CD4-positive, alpha-beta T cell treated with Interleukin-6 for 4 hours (primary cell): ENCODE measurements around the gene WNT7B.

Source experiments
- DNase-seq: peaks from one replicate; pipeline ENCODE4 v3.0.0-alpha.2; 2020; ENCODE audit warnings: mixed read lengths

Gene WNT7B

DNA sequence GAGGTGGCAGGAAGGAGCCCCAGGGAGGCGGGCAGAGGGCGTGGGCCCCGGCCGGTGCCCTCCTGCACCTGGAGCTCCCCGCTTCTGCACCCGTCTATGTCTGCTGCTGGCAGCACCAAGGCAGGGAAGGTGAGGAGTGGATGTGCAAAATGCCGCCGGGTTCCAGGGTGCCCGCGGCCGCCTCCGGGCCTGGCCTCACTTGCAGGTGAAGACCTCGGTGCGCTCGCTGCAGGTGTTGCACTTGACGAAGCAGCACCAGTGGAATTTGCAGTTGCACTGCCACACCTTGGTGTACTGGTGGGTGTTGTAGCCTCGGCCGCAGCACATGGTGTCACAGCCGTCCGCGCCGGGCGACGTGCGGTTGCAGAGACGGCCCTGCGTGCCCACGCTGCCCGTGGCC, 54.3 kb downstream of the WNT7B start:
- no peak for DNase-seq

DNA sequence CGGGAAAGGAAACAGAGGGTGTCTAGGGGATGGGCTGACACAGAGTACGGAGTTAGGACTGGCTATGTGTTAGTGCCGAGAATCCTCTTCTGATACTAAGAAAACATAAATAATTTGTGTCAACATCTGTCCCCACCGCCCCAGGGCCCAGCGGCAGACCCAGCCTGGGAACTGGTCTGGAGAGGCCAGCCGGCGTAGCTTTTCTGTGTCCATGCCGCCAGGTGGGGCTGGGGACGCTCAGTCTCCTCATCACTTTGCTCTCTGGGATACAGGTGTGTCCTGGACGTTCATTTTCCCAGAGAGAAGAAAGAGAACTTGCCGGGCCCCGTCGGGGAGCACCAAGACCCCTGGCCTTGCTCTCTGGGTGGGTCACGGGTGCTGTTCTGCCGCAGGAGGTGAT, 54.7 kb downstream of the WNT7B start:
- no peak for DNase-seq

DNA sequence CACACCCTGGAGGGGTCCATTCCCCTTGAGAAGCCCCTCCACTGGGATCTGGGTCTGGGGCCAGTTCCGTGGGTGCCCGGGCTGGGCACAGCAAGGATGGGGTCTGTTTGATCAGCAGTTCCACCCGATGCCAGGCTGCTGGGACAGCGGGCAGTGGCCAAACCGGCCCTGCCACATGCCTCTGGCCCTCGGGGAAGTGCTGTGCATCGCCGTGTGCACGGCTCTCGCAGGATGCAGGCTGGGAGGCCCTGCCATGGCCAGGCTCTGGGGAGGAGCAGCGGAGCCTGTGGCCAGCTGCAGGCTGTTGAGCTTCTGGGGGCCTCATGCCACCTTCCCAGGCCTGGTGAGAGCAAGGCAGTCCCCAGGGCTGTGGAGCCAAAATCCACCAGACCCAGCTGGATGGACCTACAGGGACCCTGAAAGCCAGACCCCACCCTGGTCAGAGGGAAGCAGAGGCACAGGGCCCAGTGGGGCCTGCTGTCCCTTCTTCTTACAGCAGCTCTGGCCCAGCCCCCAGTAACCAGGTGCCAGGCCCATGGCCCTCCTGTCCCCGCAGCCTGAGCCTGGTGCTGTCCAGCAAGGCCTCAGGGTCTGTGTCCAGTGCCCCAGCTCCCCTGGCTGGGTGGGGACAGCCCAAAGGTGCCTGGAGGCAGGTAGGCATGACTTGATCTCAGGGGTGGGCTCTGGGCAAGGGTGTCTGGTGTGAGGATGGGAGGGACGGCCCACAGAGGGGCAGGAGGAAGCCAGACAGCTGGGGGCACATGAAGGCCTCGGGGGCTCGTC, 57.3 kb downstream of the WNT7B start:
- no peak for DNase-seq

DNA sequence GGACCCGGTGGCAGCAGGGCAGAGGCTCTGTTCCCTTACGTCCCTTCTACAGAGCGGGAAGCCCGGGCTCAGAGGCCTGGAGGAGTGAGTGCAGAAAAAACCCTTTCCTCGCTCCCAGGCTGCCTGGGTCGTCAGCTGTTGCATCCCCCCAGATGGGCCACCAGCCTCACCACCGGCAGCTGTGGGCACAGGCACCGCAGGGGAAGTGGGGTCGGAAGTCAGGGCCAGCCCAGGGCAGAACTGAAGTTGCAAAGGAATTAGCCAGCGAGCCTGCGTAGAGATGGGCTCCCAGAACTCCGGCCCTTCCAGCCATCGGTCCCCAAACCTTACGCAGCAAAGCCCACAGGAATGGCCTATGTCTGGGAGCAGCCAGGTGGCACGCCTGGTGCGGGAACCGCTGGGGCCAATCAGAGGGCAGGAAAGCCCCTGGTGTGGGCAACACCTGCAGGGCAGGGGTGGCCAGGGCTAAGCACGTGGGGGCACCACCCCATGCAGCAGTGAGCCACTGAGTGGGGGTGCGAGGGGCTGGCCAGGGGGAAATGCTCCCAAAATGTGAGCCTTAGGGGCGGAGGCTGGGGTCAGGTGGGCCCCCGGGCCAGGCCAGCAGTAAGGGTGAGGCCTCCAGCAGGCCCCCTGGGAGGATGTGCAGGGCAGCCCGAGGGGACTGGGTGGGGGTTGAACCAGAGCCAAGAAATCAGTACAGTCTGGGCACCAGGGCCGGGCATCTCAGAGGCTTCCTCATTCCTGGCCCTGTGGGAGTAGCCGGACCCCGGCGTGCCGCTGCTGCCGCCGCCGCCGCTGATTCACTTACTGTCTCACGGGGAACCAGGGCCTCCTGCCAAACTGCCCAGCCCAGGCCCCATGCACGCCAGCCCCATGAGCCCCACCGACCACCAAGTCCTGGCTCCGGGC, 58.2 kb downstream of the WNT7B start:
- DNase-seq, result no peak

DNA sequence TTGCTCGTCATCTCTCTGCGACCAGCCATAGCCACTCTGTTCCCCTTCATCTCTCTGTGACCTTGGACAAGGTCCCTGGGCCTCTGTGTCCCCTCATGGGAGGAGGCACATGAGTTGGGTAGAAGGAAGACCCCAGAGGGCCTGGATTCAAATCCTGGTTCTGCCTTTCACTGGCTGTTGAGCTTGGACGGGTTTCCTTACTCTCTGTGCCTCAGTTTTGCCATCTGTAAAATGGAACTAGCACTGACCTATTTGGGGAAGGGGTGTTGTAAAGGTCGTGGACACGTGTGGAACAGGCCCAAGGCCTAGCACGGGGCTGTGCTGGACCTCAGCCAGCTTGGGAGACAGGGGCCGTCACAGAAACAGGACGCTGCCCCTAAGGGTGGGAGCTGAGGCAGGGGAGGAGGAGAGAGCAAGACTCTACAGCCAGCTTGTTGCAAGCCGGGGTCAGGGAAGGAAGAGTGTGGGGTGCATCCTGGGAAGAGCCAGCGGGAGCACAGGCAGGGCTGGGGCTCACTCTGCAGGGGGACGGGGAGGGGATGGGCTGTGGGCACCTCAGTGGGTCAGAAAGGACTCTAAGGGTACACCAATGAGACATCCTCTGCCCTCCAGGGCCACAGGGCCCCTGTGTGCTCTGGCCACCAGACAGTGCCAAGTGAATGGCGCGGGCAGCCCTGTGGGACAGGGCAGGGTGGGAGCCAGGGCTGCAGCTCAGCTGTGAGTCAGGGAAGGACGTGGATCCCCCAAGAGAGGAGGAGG, 59.1 kb downstream of the WNT7B start:
- no peak for DNase-seq

DNA sequence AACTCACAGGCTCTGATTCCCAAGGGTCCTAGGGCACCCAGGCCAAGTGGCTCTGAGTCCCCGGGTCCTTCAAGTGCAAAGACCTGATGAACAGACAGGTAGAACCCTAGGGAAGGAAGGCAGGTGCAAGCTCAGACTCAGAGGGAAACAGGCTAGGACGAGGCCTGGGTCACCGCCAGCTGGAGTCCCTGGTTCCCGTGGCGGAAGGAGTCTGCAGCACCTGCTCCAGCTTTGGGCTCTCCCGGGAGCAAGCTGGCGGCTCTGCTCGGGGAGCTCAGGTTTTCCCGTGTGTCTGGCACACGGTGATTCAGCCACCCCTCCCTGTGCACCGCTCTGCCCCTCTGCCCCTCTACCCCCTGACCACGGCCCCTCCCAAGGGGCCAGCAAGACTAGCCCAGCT, 59.8 kb downstream of the WNT7B start:
- no peak for DNase-seq

DNA sequence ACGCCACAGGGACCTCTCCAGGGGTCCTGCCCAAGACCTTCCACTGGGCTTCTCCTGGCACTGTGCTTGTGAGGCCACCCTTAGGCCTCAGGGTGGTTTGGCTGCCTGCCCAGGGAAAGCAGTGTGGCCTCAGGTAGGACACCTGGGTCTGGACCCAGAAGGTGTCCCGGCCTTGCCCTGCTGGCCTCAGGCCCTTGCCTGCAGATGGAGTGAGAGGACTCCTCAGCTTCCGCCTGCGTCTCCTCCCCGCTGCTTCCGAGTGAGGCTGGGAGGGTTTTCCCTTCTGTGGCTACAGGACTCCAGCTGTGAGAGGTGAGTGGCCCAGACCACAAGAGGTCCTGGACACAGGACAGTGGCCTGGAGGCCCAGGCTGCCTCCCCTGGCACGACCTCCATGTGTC, 60.4 kb downstream of the WNT7B start:
- no peak for DNase-seq

DNA sequence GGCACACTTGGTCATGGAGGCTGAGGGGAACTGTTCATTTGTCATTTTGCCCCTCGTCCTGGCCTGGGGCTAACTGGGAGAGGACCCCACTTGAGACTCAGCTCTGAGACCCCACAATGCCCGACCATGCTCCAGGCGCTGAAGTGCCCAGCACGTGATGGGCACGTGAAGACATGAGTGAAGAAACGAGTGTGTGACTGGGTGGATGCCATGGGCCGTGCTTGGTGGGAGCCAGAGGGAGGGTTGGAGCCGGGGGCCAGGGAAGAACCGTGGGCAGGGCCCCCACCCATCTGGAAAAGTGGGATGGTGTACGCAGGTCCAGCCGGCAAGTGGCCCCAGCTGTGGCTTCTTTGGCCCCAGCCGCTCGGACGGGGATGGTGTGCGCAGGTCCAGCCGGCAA, 61.1 kb downstream of the WNT7B start:
- DNase-seq, result no peak

DNA sequence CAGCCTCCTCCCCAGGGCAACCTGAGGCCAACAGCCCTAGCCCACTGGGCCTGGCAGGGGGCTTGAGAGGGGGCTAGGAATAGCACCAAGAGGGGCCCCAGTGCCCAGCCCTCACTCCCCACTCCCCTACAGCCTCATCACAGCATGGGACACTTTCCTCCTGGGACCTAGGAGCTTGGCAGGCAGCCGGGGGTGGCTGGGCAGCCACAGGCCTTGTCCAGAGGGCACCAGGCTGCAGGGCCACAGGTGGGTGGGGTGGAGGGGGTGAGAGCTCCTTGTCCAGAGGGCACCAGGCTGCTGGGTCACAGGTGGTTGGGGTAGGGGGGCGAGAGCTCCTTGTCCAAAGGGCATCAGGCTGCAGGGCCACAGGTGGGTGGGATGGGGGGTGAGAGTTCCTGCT, 61.8 kb downstream of the WNT7B start:
- no peak for DNase-seq

DNA sequence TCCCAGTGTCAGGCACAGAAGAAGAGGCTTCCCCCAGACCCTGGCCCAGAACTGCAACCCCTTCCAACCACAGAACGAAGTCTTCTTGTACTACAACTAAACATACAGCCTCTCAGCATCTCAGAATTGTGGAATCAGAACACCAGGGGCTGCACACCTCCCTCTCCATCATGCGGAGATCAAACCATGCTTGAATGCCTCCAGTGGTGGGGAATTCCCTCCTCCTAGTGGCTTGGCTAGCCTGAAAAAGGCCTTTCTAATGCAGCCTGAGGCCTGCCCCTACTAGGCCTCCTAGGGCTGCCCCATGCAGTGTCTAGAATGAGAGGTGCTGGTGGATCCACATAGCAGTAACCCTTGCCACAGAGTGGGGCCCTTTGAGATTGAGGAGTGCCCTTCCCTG, 62.7 kb downstream of the WNT7B start:
- no peak for DNase-seq

DNA sequence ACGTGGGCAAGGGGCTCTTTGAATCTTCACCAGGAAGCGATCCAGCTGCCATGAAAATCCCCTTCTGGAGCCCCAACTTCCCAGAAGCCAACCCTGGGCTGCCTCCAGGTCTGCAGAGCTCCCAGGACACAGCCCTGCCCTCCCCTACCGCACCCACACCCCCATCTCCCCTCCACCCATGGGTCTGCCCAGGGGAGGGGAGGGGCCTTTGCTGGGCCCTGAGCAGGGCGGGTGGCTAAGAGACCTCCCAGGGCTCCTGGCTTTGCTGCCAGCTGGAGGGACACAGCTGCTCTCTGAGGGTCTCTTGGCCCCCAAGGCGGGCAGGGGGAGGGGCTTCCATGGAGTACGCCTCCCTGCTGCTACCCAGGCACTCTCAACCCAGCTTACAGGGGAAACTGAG, 64.1 kb downstream of the WNT7B start:
- no peak for DNase-seq

DNA sequence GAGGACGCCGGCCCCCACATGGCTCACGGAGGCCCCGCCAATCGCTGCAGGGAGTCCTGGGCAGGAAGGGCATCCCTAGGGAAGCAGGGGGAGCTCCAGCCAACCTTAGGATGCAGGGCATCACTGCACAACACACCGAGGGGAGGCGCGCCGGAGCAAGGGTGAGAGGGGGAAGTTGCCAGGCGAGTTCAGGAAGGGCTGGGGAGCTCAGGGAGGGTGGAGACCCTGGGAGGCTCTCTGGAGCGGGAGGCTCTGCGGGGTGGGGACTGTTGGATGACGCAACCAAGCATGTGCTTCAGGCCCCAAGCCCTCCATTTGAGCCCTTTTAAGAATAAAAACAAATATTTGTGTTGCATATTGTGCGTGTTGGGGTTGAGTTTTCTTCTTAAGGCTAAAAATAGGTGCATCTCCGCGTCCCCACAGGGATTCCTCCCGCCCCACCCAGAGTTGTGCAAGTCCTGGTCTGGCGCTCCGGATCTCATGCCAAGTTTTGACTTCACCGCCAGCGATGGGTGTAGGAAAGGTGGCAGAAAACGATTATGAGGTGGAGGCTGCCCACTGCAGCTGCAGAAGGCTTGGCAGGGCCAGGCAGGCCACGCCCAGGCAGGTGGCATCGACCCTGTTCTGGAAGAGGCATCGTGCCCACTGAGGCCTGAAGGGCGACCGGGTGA, 65.2 kb downstream of the WNT7B start:
- no peak for DNase-seq

DNA sequence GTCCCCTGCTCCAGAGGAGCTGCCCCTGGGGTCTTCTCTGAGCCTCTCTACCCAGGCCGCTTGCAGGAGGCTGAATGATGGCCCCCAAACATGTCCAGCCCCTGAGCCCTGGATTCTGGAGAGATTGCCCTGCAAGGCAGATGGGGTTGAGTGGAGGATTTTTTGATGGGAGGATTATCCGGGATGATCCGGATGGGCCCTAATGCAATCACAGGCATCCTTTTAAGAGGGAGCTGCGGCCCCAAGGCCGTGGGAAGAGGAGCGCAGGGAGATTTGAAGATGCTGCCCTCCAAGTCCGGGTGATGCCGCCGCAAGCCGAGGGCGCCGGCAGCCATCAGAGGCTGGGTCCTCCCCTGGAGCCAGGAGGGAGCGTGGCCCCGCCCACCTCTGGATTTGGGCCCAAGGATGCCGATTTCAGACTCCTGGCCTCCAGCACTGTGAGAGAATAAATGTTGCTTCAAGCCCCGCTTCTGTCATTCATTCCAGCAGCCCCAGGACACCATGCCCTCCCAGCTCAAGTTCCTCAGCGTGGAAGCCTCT, 66.0 kb downstream of the WNT7B start:
- DNase-seq, result no peak

DNA sequence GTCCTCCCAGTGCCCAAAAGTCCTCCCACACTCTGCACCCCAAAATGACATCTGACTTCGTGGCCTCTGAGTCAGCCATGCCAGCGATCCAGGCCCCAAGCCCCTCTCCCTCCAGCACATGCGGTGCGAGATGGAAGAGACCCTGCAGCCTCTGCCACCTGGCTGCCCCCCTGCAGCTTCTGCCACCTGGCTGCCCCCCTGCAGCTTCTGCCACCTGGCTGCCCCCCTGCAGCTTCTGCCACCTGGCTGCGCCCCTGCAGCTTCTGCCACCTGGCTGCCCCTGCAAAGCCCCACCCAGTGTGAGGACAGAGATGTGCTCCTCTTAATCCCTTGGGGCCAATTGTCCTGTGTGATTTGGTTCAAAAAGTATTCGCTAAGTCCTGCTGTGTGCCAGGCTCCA, 68.0 kb downstream of the WNT7B start:
- no peak for DNase-seq

DNA sequence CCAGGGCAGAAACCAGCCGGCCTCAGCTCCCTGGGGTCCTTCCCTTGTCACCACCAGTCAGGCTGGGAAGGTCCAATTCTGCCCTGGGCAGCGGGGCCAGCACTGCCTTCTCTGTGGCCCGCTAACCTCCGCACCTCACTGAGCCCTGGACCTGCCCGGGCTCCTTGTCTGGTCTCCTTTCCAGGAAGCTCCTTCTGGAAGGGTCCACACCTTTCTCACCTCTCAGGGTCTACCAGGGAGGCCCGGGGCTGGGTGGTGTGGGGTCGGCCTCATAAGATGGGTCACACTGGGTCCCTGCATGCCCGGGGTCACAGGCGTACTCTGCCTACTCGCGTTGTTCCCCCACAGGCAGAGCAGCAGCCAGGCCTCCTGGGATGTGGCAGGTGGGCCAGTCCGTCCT, 69.0 kb downstream of the WNT7B start:
- no peak for DNase-seq

DNA sequence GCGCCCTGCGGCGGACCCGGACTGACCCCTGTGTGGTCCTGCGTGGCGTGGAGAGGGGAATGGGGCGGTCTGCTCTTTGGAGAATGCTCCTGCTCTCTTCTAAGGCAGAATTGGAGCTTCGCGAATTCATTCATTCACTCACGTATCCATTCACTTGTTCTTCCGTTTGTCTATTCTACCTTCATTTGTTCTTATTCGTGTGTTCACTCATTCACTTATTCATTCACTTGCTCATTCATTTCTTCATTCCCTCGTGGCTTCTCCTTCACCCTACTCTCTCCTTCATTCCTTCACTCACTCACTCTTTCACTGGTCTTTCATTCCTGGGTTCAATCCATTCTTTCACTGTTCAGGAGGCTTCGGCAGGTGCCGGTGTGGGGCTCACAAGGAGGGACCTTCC, 69.6 kb downstream of the WNT7B start:
- no peak for DNase-seq

DNA sequence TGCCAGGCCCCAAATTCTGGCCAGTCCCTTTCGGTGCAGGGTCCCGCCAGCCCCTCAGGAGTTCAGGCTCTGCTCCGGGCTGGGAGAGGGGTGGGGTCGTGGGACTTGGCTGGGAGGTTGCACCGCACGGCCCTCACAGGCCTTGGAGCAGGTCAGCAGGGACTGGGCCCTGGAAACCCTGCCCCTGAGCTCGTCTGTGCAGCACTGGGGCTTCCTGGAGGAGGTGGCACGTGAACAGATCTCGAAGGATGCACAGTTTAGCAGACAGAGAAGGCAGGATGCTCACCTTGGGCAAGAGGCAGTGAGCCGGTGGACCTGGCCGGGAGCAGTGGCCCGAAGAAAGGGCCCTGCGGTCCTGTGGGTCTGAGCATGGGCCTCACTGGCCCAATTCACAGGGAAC, 70.0 kb downstream of the WNT7B start:
- no peak for DNase-seq

DNA sequence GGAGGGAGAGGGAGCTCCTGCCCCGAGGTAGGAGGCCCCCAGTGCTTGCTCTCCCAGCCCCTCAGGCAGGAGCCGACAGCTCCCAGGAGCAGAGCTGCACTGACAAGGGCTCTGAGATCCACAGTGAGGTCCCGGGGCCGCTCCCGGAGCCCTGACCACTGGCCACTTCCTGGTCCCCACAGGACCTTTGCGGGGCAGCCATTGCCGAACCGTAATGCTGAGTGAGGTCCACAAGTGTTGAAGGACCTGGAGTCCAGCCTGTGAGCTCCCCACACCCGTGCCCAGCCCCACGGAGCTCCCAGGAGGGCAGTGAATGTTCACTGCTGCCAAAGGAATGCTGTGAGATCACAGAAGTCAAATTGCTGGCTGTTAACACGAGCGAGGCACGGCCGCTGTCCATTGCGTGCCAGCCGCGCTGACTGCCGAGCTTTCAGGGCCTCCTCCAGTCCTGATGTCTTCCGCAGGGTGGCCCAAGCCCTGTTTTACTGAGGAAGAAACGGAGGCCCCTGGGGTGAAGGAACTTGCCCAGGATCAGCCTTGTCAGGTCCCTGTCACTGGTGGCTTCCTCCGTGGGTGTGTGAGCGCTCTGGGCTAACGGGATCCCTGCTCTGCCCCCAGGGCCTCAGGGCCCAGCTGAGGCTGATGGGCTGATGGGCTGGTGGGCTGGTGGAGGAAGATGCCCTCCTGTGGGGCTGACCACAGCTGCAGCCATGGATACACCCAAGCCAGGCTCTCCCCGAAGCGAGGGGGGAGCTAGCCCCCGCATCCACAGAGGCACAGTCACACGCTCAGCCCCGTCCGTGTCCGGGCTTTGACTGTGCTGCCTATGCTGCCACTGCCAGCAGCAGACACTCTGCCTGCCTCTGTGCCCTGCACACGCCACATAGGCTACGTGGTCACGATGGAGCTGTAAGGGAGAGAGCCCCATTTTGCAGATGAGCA, 70.8 kb downstream of the WNT7B start:
- DNase-seq, result no peak

DNA sequence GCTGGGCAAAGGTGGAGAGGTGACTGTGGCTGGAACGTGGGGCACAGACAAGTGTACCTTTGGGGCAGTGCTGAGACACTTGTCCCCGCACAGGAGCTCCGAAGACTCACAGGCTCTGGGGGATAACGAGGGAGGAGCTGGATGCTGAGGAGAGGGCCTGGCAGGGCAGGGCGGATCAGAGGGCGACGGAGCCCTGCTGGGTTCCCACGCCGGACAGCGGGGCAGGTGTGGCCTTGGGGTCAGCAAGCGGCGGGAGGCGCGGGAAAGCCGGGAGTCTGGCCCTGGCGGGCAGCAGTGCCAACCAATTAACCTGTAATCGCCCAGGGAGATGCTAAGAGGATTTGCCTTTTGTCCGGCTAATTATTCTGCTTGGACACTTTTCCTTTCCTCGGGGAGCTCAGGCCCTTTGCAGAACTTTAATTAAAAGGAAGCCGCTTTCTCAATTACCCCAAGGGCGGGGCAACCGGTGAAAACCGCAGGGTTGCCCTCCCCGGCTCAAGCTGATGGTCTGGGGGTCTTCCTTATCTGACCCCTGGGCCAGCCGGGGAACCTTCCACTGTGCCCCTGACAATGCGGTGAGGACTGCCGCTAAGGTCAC, 71.5 kb downstream of the WNT7B start:
- DNase-seq, result no peak

DNA sequence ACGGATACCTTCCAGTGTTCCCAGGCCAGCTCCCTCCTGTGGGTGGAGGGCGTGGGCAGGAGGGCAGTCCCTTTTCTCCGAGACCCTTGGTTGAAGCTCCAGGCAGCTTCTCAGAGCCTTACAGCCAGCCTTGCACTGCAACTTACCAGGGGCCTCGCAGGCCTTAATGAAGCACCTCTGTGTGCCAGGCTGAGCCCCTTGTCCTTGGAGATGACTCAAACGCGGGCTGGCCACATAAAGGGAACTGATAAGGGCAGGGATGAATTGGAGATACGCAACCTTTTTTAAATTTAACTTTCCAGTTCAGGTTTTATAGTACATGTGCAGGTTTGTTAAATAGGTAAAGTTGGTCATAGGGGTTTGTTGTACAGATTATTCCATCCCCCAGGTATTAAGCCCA, 72.7 kb downstream of the WNT7B start:
- DNase-seq, result no peak
